Endothelial cell (in vitro differentiated cells): ENCODE measurements around the gene GMPR2. TPM values are rescaled to one million over a fixed set of nuclear protein-coding genes. Genes with fewer than 3 reads are reported as not detected.
"Not testable (repeated sequence)": the region's sequence is repeated elsewhere in the genome, so short reads cannot be mapped to it uniquely, and the experiment has no call there.

Experiments used
- DNase-seq: peaks from one replicate; pipeline ENCODE4 v3.0.0; 2021; ENCODE audit warnings: low spot score
- H3K27ac Mint-ChIP-seq: one replicate; pipeline ENCODE4 v1.8.0; 2021; ENCODE audit warnings: mixed read lengths, inconsistent platforms; ENCODE audit not compliant: unreplicated experiment
- H3K27me3 Mint-ChIP-seq: one replicate; pipeline ENCODE4 v1.8.0; 2021; ENCODE audit warnings: mild to moderate bottlenecking, moderate library complexity, mixed read lengths, inconsistent platforms; ENCODE audit not compliant: unreplicated experiment
- H3K36me3 Mint-ChIP-seq: one replicate; pipeline ENCODE4 v1.8.0; 2021; ENCODE audit warnings: mild to moderate bottlenecking, low read depth, mixed read lengths, inconsistent platforms; ENCODE audit not compliant: unreplicated experiment
- H3K4me1 Mint-ChIP-seq: one replicate; pipeline ENCODE4 v1.8.0; 2021; ENCODE audit warnings: mild to moderate bottlenecking, mixed read lengths, inconsistent platforms; ENCODE audit not compliant: unreplicated experiment
- H3K4me3 Mint-ChIP-seq: one replicate; pipeline ENCODE4 v1.8.0; 2021; ENCODE audit warnings: mild to moderate bottlenecking, mixed read lengths, inconsistent platforms; ENCODE audit not compliant: unreplicated experiment
- H3K9me3 Mint-ChIP-seq: one replicate; pipeline ENCODE4 v1.8.0; 2021; ENCODE audit warnings: mixed read lengths, inconsistent platforms; ENCODE audit not compliant: unreplicated experiment
- total RNA-seq: library from RNA; stranded (reverse); fragmentation: NEBNext Ultra II Directional; extraction: Animal tissue kit (Norgen Biotek cat#: 25700); gene quantifications from one replicate; pipeline ENCODE4 v1.2.1, GENCODE V29; 2021; ENCODE audit not compliant: unreplicated experiment
- TF ChIP-seq, protein P1 (sequence below): fragments of 200-600 bp; sonication (generic); IDR thresholded peaks from one replicate; pipeline ENCODE4 v1.5.0; 2021; ENCODE audit warnings: antibody characterized with exemption; ENCODE audit not compliant: unreplicated experiment

The GMPR2 gene
- total RNA-seq, 1 donor from 2014 or later, result 61.3 TPM

DNA sequence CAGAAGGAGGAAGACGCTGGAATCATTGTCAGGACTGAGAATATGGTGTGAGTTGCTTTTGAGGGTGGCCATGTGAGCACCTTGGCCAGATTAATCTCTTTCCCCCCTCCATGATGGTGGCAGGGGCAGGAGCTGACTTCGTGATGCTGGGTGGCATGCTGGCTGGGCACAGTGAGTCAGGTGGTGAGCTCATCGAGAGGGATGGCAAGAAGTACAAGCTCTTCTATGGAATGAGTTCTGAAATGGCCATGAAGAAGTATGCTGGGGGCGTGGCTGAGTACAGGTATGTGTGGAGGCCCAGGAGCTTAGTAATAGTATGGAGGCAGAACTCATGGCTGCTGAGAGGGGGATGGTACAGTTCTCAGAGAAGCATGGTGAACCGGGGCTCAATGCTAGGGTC is 5.4 kb downstream of the GMPR2 start:
- DNase-seq, result no peak
- peaks cover 42% of the 10 kb centered on the region for H3K36me3 Mint-ChIP-seq

DNA sequence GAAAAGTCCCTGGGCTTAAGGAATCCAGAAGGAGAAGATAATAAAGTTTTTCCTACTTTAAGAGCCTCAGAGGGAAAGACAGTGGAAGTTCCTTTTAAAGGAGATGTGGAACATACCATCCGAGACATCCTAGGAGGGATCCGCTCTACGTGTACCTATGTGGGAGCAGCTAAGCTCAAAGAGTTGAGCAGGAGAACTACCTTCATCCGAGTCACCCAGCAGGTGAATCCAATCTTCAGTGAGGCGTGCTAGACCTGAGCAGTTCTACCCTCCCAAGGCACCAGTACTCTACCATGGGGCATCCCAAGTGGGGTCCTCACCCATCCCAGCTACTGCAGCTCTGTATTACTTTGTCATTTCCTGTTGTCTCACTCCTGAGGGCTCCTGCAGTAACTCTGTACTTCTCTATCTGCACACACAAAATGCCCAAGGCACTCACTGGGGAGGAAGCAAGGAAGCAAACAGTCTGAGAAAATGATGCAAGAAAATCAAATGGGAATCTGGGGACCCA is 5.9 kb downstream of the GMPR2 start:
- Mint-ChIP-seq H3K4me1 (peaks cover 9% of the 10 kb centered on the region), H3K4me3 (peak overlapping the region; percentile 58), H3K9me3 (no peaks in the 10 kb centered on the region), H3K36me3 (peaks cover 43% of the 10 kb centered on the region), H3K27ac (no peak overlapping the region), H3K27me3 (peaks cover 6% of the 10 kb centered on the region)
- TF ChIP-seq, protein P1, sequence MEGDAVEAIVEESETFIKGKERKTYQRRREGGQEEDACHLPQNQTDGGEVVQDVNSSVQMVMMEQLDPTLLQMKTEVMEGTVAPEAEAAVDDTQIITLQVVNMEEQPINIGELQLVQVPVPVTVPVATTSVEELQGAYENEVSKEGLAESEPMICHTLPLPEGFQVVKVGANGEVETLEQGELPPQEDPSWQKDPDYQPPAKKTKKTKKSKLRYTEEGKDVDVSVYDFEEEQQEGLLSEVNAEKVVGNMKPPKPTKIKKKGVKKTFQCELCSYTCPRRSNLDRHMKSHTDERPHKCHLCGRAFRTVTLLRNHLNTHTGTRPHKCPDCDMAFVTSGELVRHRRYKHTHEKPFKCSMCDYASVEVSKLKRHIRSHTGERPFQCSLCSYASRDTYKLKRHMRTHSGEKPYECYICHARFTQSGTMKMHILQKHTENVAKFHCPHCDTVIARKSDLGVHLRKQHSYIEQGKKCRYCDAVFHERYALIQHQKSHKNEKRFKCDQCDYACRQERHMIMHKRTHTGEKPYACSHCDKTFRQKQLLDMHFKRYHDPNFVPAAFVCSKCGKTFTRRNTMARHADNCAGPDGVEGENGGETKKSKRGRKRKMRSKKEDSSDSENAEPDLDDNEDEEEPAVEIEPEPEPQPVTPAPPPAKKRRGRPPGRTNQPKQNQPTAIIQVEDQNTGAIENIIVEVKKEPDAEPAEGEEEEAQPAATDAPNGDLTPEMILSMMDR, result no peak
- no peak for DNase-seq

More for the DNA sequence above, 5.4 kb downstream of the GMPR2 start:
- H3K27ac Mint-ChIP-seq, result no peak overlapping the region
- H3K4me3 Mint-ChIP-seq, result peak overlapping the region; percentile 58
- no peaks in the 10 kb centered on the region for H3K9me3 Mint-ChIP-seq
- TF ChIP-seq, protein P1, result no peak
- H3K27me3 Mint-ChIP-seq, result peaks cover 6% of the 10 kb centered on the region
- peaks cover 12% of the 10 kb centered on the region for H3K4me1 Mint-ChIP-seq

DNA sequence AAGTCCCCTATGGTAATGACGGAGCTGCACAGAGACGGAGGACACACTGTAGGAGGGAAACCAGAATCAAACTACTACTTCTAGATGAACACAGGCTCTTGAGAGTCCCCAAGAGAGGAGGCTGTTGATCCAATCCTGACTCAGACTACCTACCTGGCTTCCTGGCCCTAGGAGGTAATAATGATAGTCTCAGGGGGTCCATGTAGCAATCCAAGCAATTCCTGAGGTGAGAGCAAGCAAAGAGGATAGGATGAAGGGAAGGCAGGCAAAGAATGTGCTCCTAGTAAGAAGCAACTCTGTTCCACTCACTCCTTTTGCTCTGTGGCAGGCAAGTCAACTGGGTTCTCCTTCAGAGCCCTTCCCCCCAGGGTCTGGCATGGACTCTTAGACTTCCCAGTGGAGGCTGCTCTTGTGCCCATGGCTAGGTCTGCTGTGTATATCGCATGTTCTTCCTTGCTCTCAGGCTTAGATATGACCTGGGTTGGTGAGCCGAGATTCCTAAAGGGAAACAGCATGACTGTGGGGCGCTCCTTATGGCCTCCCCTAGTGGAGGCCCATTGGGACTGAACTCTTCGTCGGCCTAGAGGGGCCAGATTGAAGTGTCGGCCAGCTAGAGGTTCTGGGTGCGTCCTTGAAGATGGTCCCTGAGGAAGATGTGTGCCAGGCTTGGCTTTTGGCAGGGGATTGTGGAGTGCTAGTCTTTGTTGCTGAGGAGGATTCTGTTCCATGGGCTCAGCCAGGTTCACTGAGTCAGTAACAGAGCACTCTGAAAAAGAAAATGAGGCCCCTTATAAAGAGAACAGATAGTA is 7.6 kb downstream of the GMPR2 start:
- Mint-ChIP-seq H3K36me3 (peaks cover 41% of the 10 kb centered on the region), H3K4me3 (peak overlapping the region; percentile 59), H3K9me3 (no peaks in the 10 kb centered on the region), H3K27me3 (peaks cover 11% of the 10 kb centered on the region), H3K27ac (no peak overlapping the region), H3K4me1 (peaks cover 7% of the 10 kb centered on the region)
- TF ChIP-seq, protein P1, result no peak
- DNase-seq, result no peak

DNA sequence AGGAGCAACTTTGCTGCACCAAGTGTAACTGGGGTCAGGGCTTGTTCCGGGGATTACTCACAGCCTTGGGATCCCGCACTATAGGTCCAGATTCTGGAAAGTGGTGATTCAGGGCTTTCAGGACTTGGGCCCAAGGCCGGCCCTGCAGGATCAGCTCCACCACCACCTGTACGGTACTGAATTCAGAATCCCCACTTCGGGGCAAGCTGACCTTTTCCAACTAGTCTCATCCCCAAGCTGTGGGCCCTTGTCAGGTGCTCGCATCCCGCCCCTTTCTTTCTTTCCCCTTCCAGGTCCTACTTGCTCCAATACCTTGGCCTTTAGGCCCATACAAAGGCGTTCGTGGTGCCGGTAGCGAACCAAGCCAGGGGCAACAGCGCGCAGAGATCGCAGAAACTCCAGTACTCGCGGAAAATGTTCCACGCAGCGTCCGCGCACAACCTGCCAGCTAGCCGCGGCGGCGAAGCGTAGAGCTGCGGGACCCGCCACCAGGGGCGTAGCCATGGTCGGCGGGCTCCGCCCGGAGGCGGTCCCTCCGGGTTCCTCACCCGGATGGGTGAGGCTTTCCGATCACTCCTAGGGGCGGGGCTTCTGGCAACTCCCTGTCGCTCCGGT is 9.2 kb downstream of the GMPR2 start:
- peaks cover 7% of the 10 kb centered on the region for H3K4me1 Mint-ChIP-seq
- peak; percentile 92 for DNase-seq
- H3K4me3 Mint-ChIP-seq, result peak overlapping the region; percentile 94
- TF ChIP-seq, protein P1, result peak; percentile 63
- H3K27me3 Mint-ChIP-seq, result peaks cover 11% of the 10 kb centered on the region
- no peaks in the 10 kb centered on the region for H3K9me3 Mint-ChIP-seq
- peak overlapping the region; percentile 100 for H3K27ac Mint-ChIP-seq
- H3K36me3 Mint-ChIP-seq, result peaks cover 30% of the 10 kb centered on the region

DNA sequence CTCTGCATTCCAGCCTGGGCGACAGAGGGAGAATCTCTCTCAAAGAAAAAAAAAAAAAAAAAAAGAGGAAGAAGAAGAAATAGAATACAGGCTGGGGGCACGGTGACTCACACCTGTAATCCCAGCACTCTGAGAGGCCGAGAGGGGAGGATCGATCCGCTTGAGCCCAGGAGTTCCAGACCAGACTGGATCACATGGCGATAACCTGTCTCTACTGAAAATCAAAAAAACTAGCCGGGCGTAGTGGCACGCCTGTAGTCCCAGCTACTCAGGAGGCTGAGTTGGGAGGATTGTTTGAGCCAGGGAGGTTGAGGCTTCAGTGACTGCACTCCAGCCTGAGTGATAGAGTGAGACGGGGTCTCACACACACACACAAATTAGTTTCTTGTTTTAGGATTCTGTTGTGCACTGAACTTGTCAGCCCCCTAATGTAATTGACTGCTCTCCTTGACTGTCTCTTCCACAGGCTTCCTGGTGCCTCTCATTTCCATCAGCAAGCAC is 10.7 kb downstream of the GMPR2 start:
- H3K4me1 Mint-ChIP-seq, result peaks cover 7% of the 10 kb centered on the region
- no peak for DNase-seq
- TF ChIP-seq, protein P1, result no peak
- peaks cover 11% of the 10 kb centered on the region for H3K27me3 Mint-ChIP-seq
- H3K4me3 Mint-ChIP-seq, result peak overlapping the region; percentile 94
- H3K9me3 Mint-ChIP-seq, result no peaks in the 10 kb centered on the region
- H3K36me3 Mint-ChIP-seq, result peaks cover 15% of the 10 kb centered on the region
- peak overlapping the region; percentile 100 for H3K27ac Mint-ChIP-seq

DNA sequence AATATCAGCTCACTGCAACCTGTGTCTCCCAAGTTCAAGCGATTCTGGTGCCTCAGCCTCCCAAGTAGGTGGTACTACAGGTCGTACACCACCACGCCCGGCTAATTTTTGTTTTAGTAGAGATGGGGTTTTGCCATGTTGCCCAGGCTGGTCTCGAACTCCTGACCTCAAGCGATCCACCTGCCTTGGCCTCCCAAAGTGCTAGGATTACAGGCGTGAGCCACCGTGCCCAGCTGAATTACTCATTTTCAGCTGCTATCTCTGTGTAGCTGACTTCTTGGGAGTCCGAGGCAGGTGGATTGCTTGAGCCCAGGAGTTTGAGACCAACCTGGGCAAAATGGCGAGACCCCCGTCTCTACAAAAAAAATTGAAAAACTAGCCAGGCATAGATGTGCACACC is 12.6 kb downstream of the GMPR2 start:
- peaks cover 11% of the 10 kb centered on the region for H3K27me3 Mint-ChIP-seq

More for the DNA sequence above, 12.6 kb downstream of the GMPR2 start:
- H3K9me3 Mint-ChIP-seq, H3K36me3 Mint-ChIP-seq, H3K4me3 Mint-ChIP-seq, H3K27ac Mint-ChIP-seq, H3K4me1 Mint-ChIP-seq, DNase-seq: not testable (repeated sequence)
